Measurements from ENCODE around the gene SLU7. TPM values are rescaled to one million over a fixed set of nuclear protein-coding genes. Genes with fewer than 3 reads are reported as not detected.

SLU7 gene
- total RNA-seq: 55.1 TPM
- long read RNA-seq, transcript SLU7-201 (16 exons, 3,793 nt): major isoform, 8 of 52 reads
- long read RNA-seq, partial matches to known transcripts: 37 of 52 reads
- long read RNA-seq, other reads (novel, unspliced or antisense): 7 of 52 reads

DNA sequence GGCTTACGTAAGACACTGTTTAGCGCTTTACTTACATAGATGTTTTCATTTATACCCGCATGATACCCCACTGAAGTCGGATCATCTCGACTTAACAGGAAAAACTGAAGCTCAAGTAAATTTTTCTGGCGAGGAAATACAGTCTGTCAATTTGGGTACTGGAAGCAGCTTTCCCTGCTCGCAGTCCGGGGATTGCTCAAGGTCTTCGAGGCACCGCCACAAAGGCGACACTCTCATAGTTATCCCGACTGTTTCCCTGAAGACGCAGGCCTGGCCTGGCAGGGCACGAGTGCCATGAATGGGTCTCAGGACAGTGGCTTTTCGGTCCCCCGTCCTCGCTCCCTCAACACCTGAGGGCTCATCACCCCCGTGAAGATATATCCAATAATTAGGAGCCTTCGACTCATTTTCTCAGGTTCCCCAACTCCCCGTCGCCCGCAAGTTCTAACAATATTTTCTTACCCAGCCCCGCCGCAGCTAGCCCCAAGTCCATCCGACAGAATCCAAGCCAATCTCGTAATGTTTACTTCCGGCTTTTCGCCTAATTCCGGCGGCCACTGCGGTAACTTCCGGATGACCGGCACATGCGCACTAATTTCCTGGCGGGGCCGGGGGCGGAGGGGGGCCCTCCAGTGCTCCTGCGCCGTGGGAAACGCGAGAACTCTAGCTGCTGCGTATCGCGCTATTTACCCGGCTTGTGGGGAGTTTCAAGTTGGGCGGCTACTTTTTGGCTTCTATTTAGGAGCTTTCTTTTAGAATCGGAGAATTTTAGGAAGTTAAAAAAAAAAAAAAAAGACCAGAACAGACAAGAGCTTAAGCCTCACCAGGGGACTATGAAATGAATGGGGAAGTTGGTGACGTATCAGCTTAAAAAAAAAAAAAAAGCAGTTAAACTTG is at the start of gene SLU7:
Gene SLU7 (minus strand): TSS at position 521 of the 897 bp plus-strand sequence. CDS start 3,787 bp downstream, outside the sequence.
- intact Hi-C loops (cut with DNase I): no loop called here
- ATAC-seq (peak; percentile 94 to 95), DNase-seq (peak; percentile 94)
- Histone ChIP-seq H3K27me3 (ENCODE audit: low read depth) (no peaks in the 10 kb centered on the region), H3K4me1 (peaks cover 36% of the 10 kb centered on the region), H3K27ac (peak within 1 kb of the TSS; percentile 91), H3K9me3 (no peaks in the 10 kb centered on the region), H3K4me3 (peak within 1 kb of the TSS; percentile 81), H3K36me3 (peaks cover 16% of the 10 kb centered on the region)
- TF ChIP-seq, protein P1, sequence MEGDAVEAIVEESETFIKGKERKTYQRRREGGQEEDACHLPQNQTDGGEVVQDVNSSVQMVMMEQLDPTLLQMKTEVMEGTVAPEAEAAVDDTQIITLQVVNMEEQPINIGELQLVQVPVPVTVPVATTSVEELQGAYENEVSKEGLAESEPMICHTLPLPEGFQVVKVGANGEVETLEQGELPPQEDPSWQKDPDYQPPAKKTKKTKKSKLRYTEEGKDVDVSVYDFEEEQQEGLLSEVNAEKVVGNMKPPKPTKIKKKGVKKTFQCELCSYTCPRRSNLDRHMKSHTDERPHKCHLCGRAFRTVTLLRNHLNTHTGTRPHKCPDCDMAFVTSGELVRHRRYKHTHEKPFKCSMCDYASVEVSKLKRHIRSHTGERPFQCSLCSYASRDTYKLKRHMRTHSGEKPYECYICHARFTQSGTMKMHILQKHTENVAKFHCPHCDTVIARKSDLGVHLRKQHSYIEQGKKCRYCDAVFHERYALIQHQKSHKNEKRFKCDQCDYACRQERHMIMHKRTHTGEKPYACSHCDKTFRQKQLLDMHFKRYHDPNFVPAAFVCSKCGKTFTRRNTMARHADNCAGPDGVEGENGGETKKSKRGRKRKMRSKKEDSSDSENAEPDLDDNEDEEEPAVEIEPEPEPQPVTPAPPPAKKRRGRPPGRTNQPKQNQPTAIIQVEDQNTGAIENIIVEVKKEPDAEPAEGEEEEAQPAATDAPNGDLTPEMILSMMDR (IDR thresholded peaks at IDR 0.05): no peak

DNA sequence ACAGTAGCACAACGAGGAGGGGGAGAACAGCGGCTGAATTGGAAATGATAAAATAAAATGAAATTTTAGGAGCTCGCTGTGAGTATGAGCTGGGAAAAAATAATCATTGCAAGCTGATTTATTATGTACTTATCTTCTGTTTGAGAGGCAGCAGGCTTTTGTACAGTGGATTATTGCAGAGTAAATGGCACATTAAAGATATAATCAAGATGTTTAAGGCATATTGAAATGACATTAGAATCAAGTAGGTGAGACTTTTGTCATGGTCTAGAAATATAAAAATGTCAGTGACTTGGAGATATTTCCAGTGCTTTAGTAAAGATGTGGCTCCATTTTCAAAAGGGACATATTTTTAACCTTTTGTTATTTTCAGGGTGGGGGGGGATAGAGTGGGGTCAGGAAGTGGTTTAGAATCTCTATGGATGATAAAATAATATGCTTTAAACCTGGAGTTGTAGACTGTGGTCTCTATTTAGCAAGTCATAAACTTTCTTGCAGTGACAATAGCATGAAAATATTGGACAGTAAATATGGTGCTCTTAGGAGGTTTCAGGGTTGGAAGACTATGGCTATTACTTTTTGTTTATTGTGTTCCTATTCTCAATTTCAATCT is 49.6 kb upstream of the SLU7 start:
- Histone ChIP-seq H3K4me1 (peaks cover 40% of the 10 kb centered on the region), H3K9me3 (no peaks in the 10 kb centered on the region), H3K36me3 (no peaks in the 10 kb centered on the region), H3K27ac (peak overlapping the region; percentile 42), H3K4me3 (peak overlapping the region; percentile 51), H3K27me3 (ENCODE audit: low read depth) (no peaks in the 10 kb centered on the region)
- ATAC-seq (no peak), DNase-seq (no peak)
- intact Hi-C loops (cut with DNase I): no loop called here
- TF ChIP-seq, protein P1 (IDR thresholded peaks at IDR 0.05): no peak

DNA sequence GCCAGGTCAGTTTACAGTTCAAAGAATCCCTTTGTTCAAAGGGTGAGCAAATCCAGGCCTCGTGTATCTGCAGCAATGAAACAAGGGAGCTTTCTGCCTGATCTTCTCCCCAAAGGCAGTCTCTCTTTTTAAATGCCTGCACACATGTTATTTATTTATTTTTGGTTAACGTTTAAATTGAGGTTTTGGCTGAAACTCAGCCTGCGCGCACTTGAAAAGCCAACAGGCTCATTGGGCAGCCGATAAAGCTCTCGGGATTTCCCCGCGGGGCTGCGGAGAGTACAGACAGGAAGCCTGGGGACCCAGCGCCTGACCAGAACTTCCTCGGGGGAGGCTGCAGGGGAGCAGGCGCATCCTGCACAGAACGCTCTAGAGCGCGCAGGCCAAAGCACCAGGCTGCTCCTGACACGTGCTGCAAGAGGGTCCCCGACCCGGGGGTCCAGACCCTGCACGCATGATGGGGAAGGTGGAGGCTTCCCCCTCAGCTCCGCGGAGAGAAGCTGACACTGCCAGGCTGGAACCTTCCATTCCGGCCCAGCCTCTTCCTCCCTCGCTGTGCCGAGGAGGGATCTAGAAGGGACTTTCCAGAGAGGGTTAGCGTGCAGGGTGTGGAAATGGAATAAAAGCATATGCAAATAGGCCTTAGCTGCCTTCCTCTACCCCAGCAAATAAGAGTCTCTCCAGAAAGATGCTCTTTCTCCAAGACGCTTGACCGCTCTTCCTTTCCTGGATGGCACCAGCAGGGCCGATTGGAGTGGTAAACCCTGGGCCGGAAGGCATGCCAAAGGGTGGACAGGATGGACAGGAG is 48.9 kb upstream of the SLU7 start:
- ATAC-seq: peak; percentile 93 to 95
- Histone ChIP-seq H3K4me3 (peak overlapping the region; percentile 51), H3K27ac (peak overlapping the region; percentile 42), H3K4me1 (peaks cover 40% of the 10 kb centered on the region), H3K9me3 (no peaks in the 10 kb centered on the region), H3K27me3 (ENCODE audit: low read depth) (no peaks in the 10 kb centered on the region), H3K36me3 (no peaks in the 10 kb centered on the region)
- TF ChIP-seq, protein P1 (IDR thresholded peaks at IDR 0.05): no peak
- DNase-seq: peak; percentile 83
- intact Hi-C loops (cut with DNase I): no loop called here

DNA sequence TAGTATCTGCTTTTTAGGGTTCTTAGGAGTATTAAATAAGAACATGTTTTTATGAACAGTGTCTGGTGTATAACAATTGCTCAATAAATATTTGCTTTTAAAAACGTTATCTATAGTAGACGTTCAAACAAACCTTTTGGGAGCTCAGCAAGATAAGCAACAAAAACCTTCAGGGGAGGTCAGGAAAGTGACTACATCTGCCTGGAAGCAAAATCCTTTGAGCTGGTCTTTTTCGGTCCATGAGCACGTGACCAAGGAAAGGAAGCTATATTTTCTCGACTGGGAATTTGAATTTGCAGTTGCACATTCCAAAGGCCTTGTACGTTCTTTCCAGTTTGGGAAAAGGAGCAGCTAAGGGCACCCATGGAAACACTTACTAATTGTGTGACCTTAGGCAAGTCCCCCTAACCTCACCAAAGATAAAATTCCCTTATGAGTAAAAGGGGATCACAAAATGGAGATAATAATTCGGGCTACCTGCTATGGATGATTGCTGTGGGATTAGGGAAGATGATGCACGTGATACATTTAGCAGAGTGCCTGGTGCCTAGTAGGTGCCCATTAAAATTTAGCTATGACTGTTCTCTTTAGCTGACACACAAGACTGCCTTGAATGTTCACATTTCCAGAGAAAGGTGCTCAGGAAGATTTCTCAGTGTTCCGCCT is 48.1 kb upstream of the SLU7 start:
- TF ChIP-seq, protein P1 (IDR thresholded peaks at IDR 0.05): no peak
- Histone ChIP-seq H3K4me1 (peaks cover 40% of the 10 kb centered on the region), H3K4me3 (peak overlapping the region; percentile 51), H3K36me3 (no peaks in the 10 kb centered on the region), H3K27me3 (ENCODE audit: low read depth) (no peaks in the 10 kb centered on the region), H3K27ac (peak overlapping the region; percentile 42), H3K9me3 (no peaks in the 10 kb centered on the region)
- ATAC-seq (no peak), DNase-seq (no peak)
- intact Hi-C loops (cut with DNase I): no loop called here
